T follicular helper cell (primary cell): ENCODE data around the gene ADAMTS12.
"Not testable (repeated sequence)": the region's sequence is repeated elsewhere in the genome, so short reads cannot be mapped to it uniquely, and the experiment has no call there.

Experiments used
- DNase-seq: peaks from one replicate; pipeline ENCODE4 v3.0.0-alpha.2; 2020; ENCODE audit warnings: low read depth

ADAMTS12 gene

GRCh38 chr5:33530183-33531036 is 361.4 kb downstream of the ADAMTS12 start:
- DNase-seq, result no peak

GRCh38 chr5:33527696-33528095 is 364.1 kb downstream of the ADAMTS12 start:
- DNase-seq, result no peak

GRCh38 chr5:33526755-33527154 is 365.0 kb downstream of the ADAMTS12 start:
- no peak for DNase-seq

GRCh38 chr5:33524476-33524875 is 367.3 kb downstream of the ADAMTS12 start:
- DNase-seq, result no peak

GRCh38 chr5:33523208-33523771 is 368.5 kb downstream of the ADAMTS12 start:
- DNase-seq, result no peak

GRCh38 chr5:33516421-33516820 is 375.4 kb downstream of the ADAMTS12 start:
- DNase-seq, result no peak

- not testable (repeated sequence) for DNase-seq
Measured at GRCh38 chr5:33515366-33515765, 376.4 kb downstream of the ADAMTS12 start.

- DNase-seq, result no peak
Measured at GRCh38 chr5:33513462-33514185, 378.2 kb downstream of the ADAMTS12 start.

GRCh38 chr5:33509036-33509435 is 382.8 kb downstream of the ADAMTS12 start:
- no peak for DNase-seq

GRCh38 chr5:33507426-33507825 is 384.4 kb downstream of the ADAMTS12 start:
- DNase-seq, result no peak

- no peak for DNase-seq
Measured at GRCh38 chr5:33504570-33504969, 387.2 kb downstream of the ADAMTS12 start.

GRCh38 chr5:33501899-33502298 is 389.9 kb downstream of the ADAMTS12 start:
- DNase-seq, result no peak

- no peak for DNase-seq
Measured at GRCh38 chr5:33501260-33501659, 390.5 kb downstream of the ADAMTS12 start.

- DNase-seq, result no peak
Measured at GRCh38 chr5:33494466-33494865, 397.3 kb downstream of the ADAMTS12 start.

GRCh38 chr5:33491941-33492340 is 399.8 kb downstream of the ADAMTS12 start:
- no peak for DNase-seq

GRCh38 chr5:33490071-33490665 is 401.6 kb downstream of the ADAMTS12 start:
- no peak for DNase-seq

GRCh38 chr5:33489481-33490067 is 402.2 kb downstream of the ADAMTS12 start:
- DNase-seq, result no peak

- DNase-seq, result no peak
Measured at GRCh38 chr5:33488558-33489355, 403.0 kb downstream of the ADAMTS12 start.

- no peak for DNase-seq
Measured at GRCh38 chr5:33487236-33487635, 404.6 kb downstream of the ADAMTS12 start.

GRCh38 chr5:33482335-33482734 is 409.5 kb downstream of the ADAMTS12 start:
- no peak for DNase-seq

- no peak for DNase-seq
Measured at GRCh38 chr5:33480876-33481275, 410.9 kb downstream of the ADAMTS12 start.
